ENCODE data around the gene BMP2.

The BMP2 gene

GRCh38 chr20:6768228-6769140 is 998 bp downstream of the BMP2 start:
- no peak for DNase-seq (ENCODE audit: low spot score)

- no peak for DNase-seq (ENCODE audit: low spot score)
These were observed 2.7 kb downstream of the BMP2 start for GRCh38 chr20:6769903-6770785.

GRCh38 chr20:6770786-6771100 is 3.3 kb downstream of the BMP2 start:
- no peak for DNase-seq (ENCODE audit: low spot score)

- no peak for DNase-seq (ENCODE audit: low spot score)
These were observed 13.1 kb downstream of the BMP2 start for GRCh38 chr20:6780433-6781190.

GRCh38 chr20:6783752-6784151 is 16.3 kb downstream of the BMP2 start:
- DNase-seq (ENCODE audit: low spot score): no peak

- no peak for DNase-seq (ENCODE audit: low spot score)
These were observed 16.7 kb downstream of the BMP2 start for GRCh38 chr20:6784210-6784631.

- no peak for DNase-seq (ENCODE audit: low spot score)
These were observed 17.3 kb downstream of the BMP2 start for GRCh38 chr20:6784767-6785166.

GRCh38 chr20:6786548-6786947 is 19.1 kb downstream of the BMP2 start:
- DNase-seq (ENCODE audit: low spot score): no peak

- DNase-seq (ENCODE audit: low spot score): no peak
These were observed 25.3 kb downstream of the BMP2 start for GRCh38 chr20:6792789-6793188.

- no peak for DNase-seq (ENCODE audit: low spot score)
These were observed 34.7 kb downstream of the BMP2 start for GRCh38 chr20:6802227-6802626.

GRCh38 chr20:6806275-6806674 is 38.8 kb downstream of the BMP2 start:
- DNase-seq (ENCODE audit: low spot score): no peak

- no peak for DNase-seq (ENCODE audit: low spot score)
These were observed 44.0 kb downstream of the BMP2 start for GRCh38 chr20:6811262-6812035.

- DNase-seq (ENCODE audit: low spot score): no peak
These were observed 45.0 kb downstream of the BMP2 start for GRCh38 chr20:6812530-6812929.

GRCh38 chr20:6814945-6815344 is 47.5 kb downstream of the BMP2 start:
- no peak for DNase-seq (ENCODE audit: low spot score)

- DNase-seq (ENCODE audit: low spot score): no peak
These were observed 50.7 kb downstream of the BMP2 start for GRCh38 chr20:6818033-6818808.

- no peak for DNase-seq (ENCODE audit: low spot score)
These were observed 52.1 kb downstream of the BMP2 start for GRCh38 chr20:6819599-6819998.

GRCh38 chr20:6824401-6824800 is 56.9 kb downstream of the BMP2 start:
- DNase-seq (ENCODE audit: low spot score): no peak

GRCh38 chr20:6827472-6827871 is 60.0 kb downstream of the BMP2 start:
- no peak for DNase-seq (ENCODE audit: low spot score)

GRCh38 chr20:6828794-6829423 is 61.4 kb downstream of the BMP2 start:
- DNase-seq (ENCODE audit: low spot score): peak; percentile 12

GRCh38 chr20:6829510-6830116 is 62.1 kb downstream of the BMP2 start:
- DNase-seq (ENCODE audit: low spot score): no peak

All from CD4-positive, alpha-beta T cell treated with Interleukin-15 for 4 hours (primary cell).